ENCODE measurements around the gene CTNND1.

DNA sequence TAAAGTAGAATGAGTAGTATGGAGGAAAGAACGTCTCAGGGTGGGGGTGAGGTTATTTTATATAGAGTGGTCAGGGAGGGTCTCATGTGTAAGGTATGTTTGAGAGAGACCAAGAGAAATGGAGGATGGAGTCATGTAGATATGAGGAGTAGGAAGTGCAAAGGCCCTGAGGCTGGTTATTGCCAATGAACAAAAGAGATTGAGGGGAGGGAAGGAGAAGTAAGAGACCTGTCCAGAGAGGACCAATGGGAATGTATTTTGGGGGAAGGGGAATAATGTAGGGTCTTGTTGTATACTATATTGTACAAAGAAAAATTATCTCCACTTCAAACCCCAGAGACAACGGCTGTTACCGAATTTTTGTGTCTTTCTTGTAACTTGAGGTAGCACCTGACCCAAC lies 9.8 kb downstream of the CTNND1 start:
- TF ChIP-seq PTBP1 (IDR thresholded peaks at IDR 0.05; ENCODE audit: low read depth, low read length) (no peak), NR1H2 (CRISPR knock-in tag; IDR thresholded peaks at IDR 0.05) (no peak), NR2F6 (CRISPR knock-in tag; IDR thresholded peaks at IDR 0.05) (no peak), CBFB (CRISPR knock-in tag; IDR thresholded peaks at IDR 0.05) (no peak), ZNF133 (CRISPR knock-in tag; IDR thresholded peaks at IDR 0.05) (no peak), MXI1 (IDR thresholded peaks at IDR 0.05; ENCODE audit: low read depth, low read length) (no peak)
- TF ChIP-seq, protein P1, sequence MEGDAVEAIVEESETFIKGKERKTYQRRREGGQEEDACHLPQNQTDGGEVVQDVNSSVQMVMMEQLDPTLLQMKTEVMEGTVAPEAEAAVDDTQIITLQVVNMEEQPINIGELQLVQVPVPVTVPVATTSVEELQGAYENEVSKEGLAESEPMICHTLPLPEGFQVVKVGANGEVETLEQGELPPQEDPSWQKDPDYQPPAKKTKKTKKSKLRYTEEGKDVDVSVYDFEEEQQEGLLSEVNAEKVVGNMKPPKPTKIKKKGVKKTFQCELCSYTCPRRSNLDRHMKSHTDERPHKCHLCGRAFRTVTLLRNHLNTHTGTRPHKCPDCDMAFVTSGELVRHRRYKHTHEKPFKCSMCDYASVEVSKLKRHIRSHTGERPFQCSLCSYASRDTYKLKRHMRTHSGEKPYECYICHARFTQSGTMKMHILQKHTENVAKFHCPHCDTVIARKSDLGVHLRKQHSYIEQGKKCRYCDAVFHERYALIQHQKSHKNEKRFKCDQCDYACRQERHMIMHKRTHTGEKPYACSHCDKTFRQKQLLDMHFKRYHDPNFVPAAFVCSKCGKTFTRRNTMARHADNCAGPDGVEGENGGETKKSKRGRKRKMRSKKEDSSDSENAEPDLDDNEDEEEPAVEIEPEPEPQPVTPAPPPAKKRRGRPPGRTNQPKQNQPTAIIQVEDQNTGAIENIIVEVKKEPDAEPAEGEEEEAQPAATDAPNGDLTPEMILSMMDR (IDR thresholded peaks at IDR 0.05 in 2 of 3, conservative IDR thresholded peaks at IDR 0.05 in 1 of 3; ENCODE audit: insufficient read depth in 2 of 3, low read depth in 1 of 3, low read length in 3 of 3): no peak
- TF ChIP-seq, protein P2, sequence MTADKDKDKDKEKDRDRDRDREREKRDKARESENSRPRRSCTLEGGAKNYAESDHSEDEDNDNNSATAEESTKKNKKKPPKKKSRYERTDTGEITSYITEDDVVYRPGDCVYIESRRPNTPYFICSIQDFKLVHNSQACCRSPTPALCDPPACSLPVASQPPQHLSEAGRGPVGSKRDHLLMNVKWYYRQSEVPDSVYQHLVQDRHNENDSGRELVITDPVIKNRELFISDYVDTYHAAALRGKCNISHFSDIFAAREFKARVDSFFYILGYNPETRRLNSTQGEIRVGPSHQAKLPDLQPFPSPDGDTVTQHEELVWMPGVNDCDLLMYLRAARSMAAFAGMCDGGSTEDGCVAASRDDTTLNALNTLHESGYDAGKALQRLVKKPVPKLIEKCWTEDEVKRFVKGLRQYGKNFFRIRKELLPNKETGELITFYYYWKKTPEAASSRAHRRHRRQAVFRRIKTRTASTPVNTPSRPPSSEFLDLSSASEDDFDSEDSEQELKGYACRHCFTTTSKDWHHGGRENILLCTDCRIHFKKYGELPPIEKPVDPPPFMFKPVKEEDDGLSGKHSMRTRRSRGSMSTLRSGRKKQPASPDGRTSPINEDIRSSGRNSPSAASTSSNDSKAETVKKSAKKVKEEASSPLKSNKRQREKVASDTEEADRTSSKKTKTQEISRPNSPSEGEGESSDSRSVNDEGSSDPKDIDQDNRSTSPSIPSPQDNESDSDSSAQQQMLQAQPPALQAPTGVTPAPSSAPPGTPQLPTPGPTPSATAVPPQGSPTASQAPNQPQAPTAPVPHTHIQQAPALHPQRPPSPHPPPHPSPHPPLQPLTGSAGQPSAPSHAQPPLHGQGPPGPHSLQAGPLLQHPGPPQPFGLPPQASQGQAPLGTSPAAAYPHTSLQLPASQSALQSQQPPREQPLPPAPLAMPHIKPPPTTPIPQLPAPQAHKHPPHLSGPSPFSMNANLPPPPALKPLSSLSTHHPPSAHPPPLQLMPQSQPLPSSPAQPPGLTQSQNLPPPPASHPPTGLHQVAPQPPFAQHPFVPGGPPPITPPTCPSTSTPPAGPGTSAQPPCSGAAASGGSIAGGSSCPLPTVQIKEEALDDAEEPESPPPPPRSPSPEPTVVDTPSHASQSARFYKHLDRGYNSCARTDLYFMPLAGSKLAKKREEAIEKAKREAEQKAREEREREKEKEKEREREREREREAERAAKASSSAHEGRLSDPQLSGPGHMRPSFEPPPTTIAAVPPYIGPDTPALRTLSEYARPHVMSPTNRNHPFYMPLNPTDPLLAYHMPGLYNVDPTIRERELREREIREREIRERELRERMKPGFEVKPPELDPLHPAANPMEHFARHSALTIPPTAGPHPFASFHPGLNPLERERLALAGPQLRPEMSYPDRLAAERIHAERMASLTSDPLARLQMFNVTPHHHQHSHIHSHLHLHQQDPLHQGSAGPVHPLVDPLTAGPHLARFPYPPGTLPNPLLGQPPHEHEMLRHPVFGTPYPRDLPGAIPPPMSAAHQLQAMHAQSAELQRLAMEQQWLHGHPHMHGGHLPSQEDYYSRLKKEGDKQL (CRISPR knock-in tag; IDR thresholded peaks at IDR 0.05; ENCODE audit: borderline replicate concordance): no peak
- TF ChIP-seq, protein P3, sequence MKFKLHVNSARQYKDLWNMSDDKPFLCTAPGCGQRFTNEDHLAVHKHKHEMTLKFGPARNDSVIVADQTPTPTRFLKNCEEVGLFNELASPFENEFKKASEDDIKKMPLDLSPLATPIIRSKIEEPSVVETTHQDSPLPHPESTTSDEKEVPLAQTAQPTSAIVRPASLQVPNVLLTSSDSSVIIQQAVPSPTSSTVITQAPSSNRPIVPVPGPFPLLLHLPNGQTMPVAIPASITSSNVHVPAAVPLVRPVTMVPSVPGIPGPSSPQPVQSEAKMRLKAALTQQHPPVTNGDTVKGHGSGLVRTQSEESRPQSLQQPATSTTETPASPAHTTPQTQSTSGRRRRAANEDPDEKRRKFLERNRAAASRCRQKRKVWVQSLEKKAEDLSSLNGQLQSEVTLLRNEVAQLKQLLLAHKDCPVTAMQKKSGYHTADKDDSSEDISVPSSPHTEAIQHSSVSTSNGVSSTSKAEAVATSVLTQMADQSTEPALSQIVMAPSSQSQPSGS (CRISPR knock-in tag; IDR thresholded peaks at IDR 0.05): no peak

All from K562 (cell line).